ENCODE data around the gene RRM1.
"Not testable (repeated sequence)": the region's sequence is repeated elsewhere in the genome, so short reads cannot be mapped to it uniquely, and the experiment has no call there.

The RRM1 gene

DNA sequence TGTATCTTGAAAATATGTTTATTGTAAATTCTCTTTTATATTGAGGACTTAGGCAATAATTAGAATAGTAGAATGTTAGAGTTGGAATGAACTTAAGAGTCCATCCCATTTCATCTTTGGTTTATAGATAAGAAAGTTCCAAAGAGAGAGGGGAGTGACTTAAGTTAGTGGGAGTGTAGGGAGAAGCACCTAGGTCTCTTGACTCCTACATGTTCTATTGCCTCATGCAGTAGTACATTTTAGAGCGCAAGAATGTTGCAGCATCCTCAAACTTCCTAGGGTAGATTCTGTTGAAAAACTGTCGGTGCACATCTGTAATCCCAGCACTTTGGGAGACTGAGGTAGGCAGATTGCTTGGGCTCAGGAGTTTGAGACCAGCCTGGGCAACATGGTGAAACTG lies 8.7 kb downstream of the RRM1 start:
- Histone ChIP-seq H3K4me1 (ENCODE audit: control insufficient read depth, insufficient read depth, low read length) (no peaks in the 10 kb centered on the region), H3K36me3 (ENCODE audit: control insufficient read depth, insufficient read depth, low read length, severe bottlenecking) (peaks cover 45% of the 10 kb centered on the region), H3K4me3 (ENCODE audit: low read length) (no peak overlapping the region)

DNA sequence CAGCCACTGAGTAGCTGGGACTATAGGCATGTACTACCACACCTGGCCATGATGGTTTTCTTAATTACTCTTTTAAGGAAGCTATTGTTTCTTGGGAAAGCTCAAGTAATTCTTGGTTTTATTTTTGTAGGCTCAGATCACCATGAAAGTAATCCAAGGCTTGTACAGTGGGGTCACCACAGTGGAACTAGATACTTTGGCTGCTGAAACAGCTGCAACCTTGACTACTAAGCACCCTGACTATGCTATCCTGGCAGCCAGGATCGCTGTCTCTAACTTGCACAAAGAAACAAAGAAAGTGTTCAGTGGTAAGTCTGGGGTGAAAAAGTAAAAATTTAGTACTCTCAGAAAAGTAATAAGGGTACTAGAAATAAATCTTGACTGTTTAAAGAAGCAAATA lies 11.3 kb downstream of the RRM1 start:
- Histone ChIP-seq H3K36me3 (ENCODE audit: control insufficient read depth, insufficient read depth, low read length, severe bottlenecking) (peaks cover 54% of the 10 kb centered on the region), H3K27me3 (replicated peaks; ENCODE audit: control insufficient read depth, insufficient read depth, low read length) (no peaks in the 10 kb centered on the region)

More for the DNA sequence above, 8.7 kb downstream of the RRM1 start:
- Histone ChIP-seq H3K9ac (ENCODE audit: low read length) (no peak overlapping the region), H3K9me3 (ENCODE audit: control insufficient read depth, low read length) (no peaks in the 10 kb centered on the region), H3K27me3 (replicated peaks; ENCODE audit: control insufficient read depth, insufficient read depth, low read length) (no peaks in the 10 kb centered on the region)
- DNase-seq (ENCODE audit: low read depth), result no peak

GRCh38 chr11:4111834-4112233 lies 17.2 kb downstream of the RRM1 start:
- Histone ChIP-seq H3K9ac (ENCODE audit: low read length) (no peak overlapping the region), H3K4me3 (ENCODE audit: low read length) (no peak overlapping the region), H3K27me3 (replicated peaks; ENCODE audit: control insufficient read depth, insufficient read depth, low read length) (no peaks in the 10 kb centered on the region), H3K4me1 (ENCODE audit: control insufficient read depth, insufficient read depth, low read length) (no peaks in the 10 kb centered on the region), H3K9me3 (ENCODE audit: control insufficient read depth, low read length) (no peaks in the 10 kb centered on the region), H3K36me3 (ENCODE audit: control insufficient read depth, insufficient read depth, low read length, severe bottlenecking) (peaks cover 50% of the 10 kb centered on the region)
- DNase-seq (ENCODE audit: low read depth), result no peak

More for the DNA sequence above, 11.3 kb downstream of the RRM1 start:
- H3K4me3 ChIP-seq (ENCODE audit: low read length), result no peak overlapping the region
- DNase-seq (ENCODE audit: low read depth), result no peak
- H3K4me1 ChIP-seq (ENCODE audit: control insufficient read depth, insufficient read depth, low read length), result no peaks in the 10 kb centered on the region
- H3K9ac ChIP-seq (ENCODE audit: low read length), result no peak overlapping the region
- no peaks in the 10 kb centered on the region for H3K9me3 ChIP-seq (ENCODE audit: control insufficient read depth, low read length)

DNA sequence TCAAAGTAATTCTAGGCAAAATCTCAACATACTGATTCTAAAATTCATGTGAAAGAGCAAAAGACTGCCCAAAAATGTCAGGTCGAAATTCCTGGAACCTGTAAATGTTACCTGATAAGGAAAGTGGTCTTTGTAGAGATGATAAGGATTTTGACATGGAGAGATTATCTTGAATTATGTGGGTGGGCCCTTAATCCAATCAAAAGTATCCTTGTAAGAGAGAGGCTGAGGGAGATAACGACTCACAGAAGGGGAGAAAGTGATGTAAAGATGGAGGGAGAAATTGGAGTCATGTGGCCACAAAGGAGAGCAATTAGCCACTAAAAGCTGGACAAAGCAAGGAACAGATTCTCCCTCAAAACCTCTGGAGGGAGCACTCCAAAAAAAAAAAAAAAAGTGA lies 20.5 kb downstream of the RRM1 start:
- H3K9me3 ChIP-seq (ENCODE audit: control insufficient read depth, low read length), result no peaks in the 10 kb centered on the region
- H3K4me1 ChIP-seq (ENCODE audit: control insufficient read depth, insufficient read depth, low read length), result peaks cover 15% of the 10 kb centered on the region
- H3K9ac ChIP-seq (ENCODE audit: low read length), result no peak overlapping the region
- H3K36me3 ChIP-seq (ENCODE audit: control insufficient read depth, insufficient read depth, low read length, severe bottlenecking), result peaks cover 39% of the 10 kb centered on the region
- no peak overlapping the region for H3K4me3 ChIP-seq (ENCODE audit: low read length)
- H3K27me3 ChIP-seq (replicated peaks; ENCODE audit: control insufficient read depth, insufficient read depth, low read length), result no peaks in the 10 kb centered on the region
- no peak for DNase-seq (ENCODE audit: low read depth)

DNA sequence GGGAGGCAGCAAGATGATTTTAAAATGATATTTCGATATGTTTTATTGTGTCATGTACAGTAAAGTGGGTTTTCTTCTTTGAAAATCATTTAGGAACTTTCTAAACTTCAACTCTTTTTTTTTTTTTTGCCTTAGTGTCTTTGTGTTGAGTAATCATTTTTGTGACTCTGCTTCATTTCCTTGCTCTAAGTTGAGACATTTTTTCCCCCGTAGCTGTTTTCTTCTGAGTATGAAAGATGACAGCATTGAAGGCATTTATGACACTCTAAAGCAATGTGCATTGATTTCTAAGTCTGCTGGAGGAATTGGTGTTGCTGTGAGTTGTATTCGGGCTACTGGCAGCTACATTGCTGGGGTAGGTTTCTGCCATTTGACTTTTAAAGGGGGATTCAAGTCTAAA lies 23.5 kb downstream of the RRM1 start:
- H3K27me3 ChIP-seq (replicated peaks; ENCODE audit: control insufficient read depth, insufficient read depth, low read length), result no peaks in the 10 kb centered on the region
- H3K4me3 ChIP-seq (ENCODE audit: low read length), result no peak overlapping the region
- peaks cover 15% of the 10 kb centered on the region for H3K4me1 ChIP-seq (ENCODE audit: control insufficient read depth, insufficient read depth, low read length)
- peak; percentile 68 for DNase-seq (ENCODE audit: low read depth)
- peak overlapping the region; percentile 10 for H3K9ac ChIP-seq (ENCODE audit: low read length)
- H3K36me3 ChIP-seq (ENCODE audit: control insufficient read depth, insufficient read depth, low read length, severe bottlenecking), result peaks cover 42% of the 10 kb centered on the region
- H3K9me3 ChIP-seq (ENCODE audit: control insufficient read depth, low read length), result no peaks in the 10 kb centered on the region

- H3K36me3 ChIP-seq (ENCODE audit: control insufficient read depth, insufficient read depth, low read length, severe bottlenecking), result peaks cover 71% of the 10 kb centered on the region
- H3K9ac ChIP-seq (ENCODE audit: low read length), result no peak overlapping the region
- no peaks in the 10 kb centered on the region for H3K27me3 ChIP-seq (replicated peaks; ENCODE audit: control insufficient read depth, insufficient read depth, low read length)
- H3K4me1 ChIP-seq (ENCODE audit: control insufficient read depth, insufficient read depth, low read length), result peaks cover 7% of the 10 kb centered on the region
- no peak overlapping the region for H3K4me3 ChIP-seq (ENCODE audit: low read length)
- no peak for DNase-seq (ENCODE audit: low read depth)
- no peaks in the 10 kb centered on the region for H3K9me3 ChIP-seq (ENCODE audit: control insufficient read depth, low read length)
Measured at GRCh38 chr11:4123218-4123617, 28.6 kb downstream of the RRM1 start.

- Histone ChIP-seq H3K9ac (ENCODE audit: low read length) (no peak overlapping the region), H3K4me3 (ENCODE audit: low read length) (no peak overlapping the region), H3K27me3 (replicated peaks; ENCODE audit: control insufficient read depth, insufficient read depth, low read length) (no peaks in the 10 kb centered on the region), H3K9me3 (ENCODE audit: control insufficient read depth, low read length) (no peaks in the 10 kb centered on the region), H3K36me3 (ENCODE audit: control insufficient read depth, insufficient read depth, low read length, severe bottlenecking) (peaks cover 67% of the 10 kb centered on the region), H3K4me1 (ENCODE audit: control insufficient read depth, insufficient read depth, low read length) (no peaks in the 10 kb centered on the region)
- no peak for DNase-seq (ENCODE audit: low read depth)
Measured at GRCh38 chr11:4125141-4125540, 30.5 kb downstream of the RRM1 start.

- Histone ChIP-seq H3K9ac (ENCODE audit: low read length) (no peak overlapping the region), H3K4me3 (ENCODE audit: low read length) (no peak overlapping the region), H3K27me3 (replicated peaks; ENCODE audit: control insufficient read depth, insufficient read depth, low read length) (no peaks in the 10 kb centered on the region), H3K36me3 (ENCODE audit: control insufficient read depth, insufficient read depth, low read length, severe bottlenecking) (peaks cover 59% of the 10 kb centered on the region), H3K9me3 (ENCODE audit: control insufficient read depth, low read length) (no peaks in the 10 kb centered on the region), H3K4me1 (ENCODE audit: control insufficient read depth, insufficient read depth, low read length) (no peaks in the 10 kb centered on the region)
- no peak for DNase-seq (ENCODE audit: low read depth)
Measured at GRCh38 chr11:4127357-4127756, 32.8 kb downstream of the RRM1 start.

- not testable (repeated sequence) for H3K4me1 ChIP-seq (ENCODE audit: control insufficient read depth, insufficient read depth, low read length); H3K4me3 ChIP-seq (ENCODE audit: low read length); H3K27me3 ChIP-seq (replicated peaks; ENCODE audit: control insufficient read depth, insufficient read depth, low read length); H3K9me3 ChIP-seq (ENCODE audit: control insufficient read depth, low read length); DNase-seq (ENCODE audit: low read depth); H3K9ac ChIP-seq (ENCODE audit: low read length)
- H3K36me3 ChIP-seq (ENCODE audit: control insufficient read depth, insufficient read depth, low read length, severe bottlenecking), result peaks cover 62% of the 10 kb centered on the region
Measured at GRCh38 chr11:4130219-4130618, 35.6 kb downstream of the RRM1 start.

- DNase-seq (ENCODE audit: low read depth), result peak; percentile 24
- peaks cover 4% of the 10 kb centered on the region for H3K9me3 ChIP-seq (ENCODE audit: control insufficient read depth, low read length)
- H3K27me3 ChIP-seq (replicated peaks; ENCODE audit: control insufficient read depth, insufficient read depth, low read length), result no peaks in the 10 kb centered on the region
- H3K9ac ChIP-seq (ENCODE audit: low read length), result no peak overlapping the region
- H3K4me3 ChIP-seq (ENCODE audit: low read length), result no peak overlapping the region
- peaks cover 7% of the 10 kb centered on the region for H3K4me1 ChIP-seq (ENCODE audit: control insufficient read depth, insufficient read depth, low read length)
- H3K36me3 ChIP-seq (ENCODE audit: control insufficient read depth, insufficient read depth, low read length, severe bottlenecking), result peaks cover 62% of the 10 kb centered on the region
Measured at GRCh38 chr11:4134806-4135205, 40.2 kb downstream of the RRM1 start.

DNA sequence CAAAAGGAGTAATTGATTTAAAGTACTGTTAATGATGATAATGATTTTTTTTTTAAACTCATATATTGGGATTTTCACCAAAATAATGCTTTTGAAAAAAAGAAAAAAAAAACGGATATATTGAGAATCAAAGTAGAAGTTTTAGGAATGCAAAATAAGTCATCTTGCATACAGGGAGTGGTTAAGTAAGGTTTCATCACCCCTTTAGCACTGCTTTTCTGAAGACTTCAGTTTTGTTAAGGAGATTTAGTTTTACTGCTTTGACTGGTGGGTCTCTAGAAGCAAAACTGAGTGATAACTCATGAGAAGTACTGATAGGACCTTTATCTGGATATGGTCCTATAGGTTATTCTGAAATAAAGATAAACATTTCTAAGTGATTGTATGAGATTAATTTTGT lies 43.9 kb downstream of the RRM1 start:
- Histone ChIP-seq H3K36me3 (ENCODE audit: control insufficient read depth, insufficient read depth, low read length, severe bottlenecking) (peaks cover 55% of the 10 kb centered on the region), H3K4me3 (ENCODE audit: low read length) (no peak overlapping the region)

GRCh38 chr11:4140067-4140636 lies 45.6 kb downstream of the RRM1 start:
- no peak overlapping the region for H3K9ac ChIP-seq (ENCODE audit: low read length)
- no peak for DNase-seq (ENCODE audit: low read depth)
- peaks cover 19% of the 10 kb centered on the region for H3K9me3 ChIP-seq (ENCODE audit: control insufficient read depth, low read length)
- H3K4me3 ChIP-seq (ENCODE audit: low read length), result no peak overlapping the region
- H3K4me1 ChIP-seq (ENCODE audit: control insufficient read depth, insufficient read depth, low read length), result peaks cover under 1% of the 10 kb centered on the region
- no peaks in the 10 kb centered on the region for H3K27me3 ChIP-seq (replicated peaks; ENCODE audit: control insufficient read depth, insufficient read depth, low read length)
- peaks cover 46% of the 10 kb centered on the region for H3K36me3 ChIP-seq (ENCODE audit: control insufficient read depth, insufficient read depth, low read length, severe bottlenecking)

More for the DNA sequence above, 43.9 kb downstream of the RRM1 start:
- no peaks in the 10 kb centered on the region for H3K27me3 ChIP-seq (replicated peaks; ENCODE audit: control insufficient read depth, insufficient read depth, low read length)
- H3K4me1 ChIP-seq (ENCODE audit: control insufficient read depth, insufficient read depth, low read length), result peaks cover 7% of the 10 kb centered on the region
- no peak for DNase-seq (ENCODE audit: low read depth)
- no peak overlapping the region for H3K9ac ChIP-seq (ENCODE audit: low read length)
- H3K9me3 ChIP-seq (ENCODE audit: control insufficient read depth, low read length), result peaks cover 19% of the 10 kb centered on the region
